M059J (cell line): ENCODE measurements around the gene ENPEP. TPM values are rescaled to one million over a fixed set of nuclear protein-coding genes. Genes with fewer than 3 reads are reported as not detected.
"Not testable (repeated sequence)": the region's sequence is repeated elsewhere in the genome, so short reads cannot be mapped to it uniquely, and the experiment has no call there.

Experiments
- DNase-seq: peaks from one replicate; pipeline ENCODE4 v3.0.0-alpha.2; 2012; ENCODE audit warnings: low read depth
- total RNA-seq: library from RNA; depleted of rRNA; stranded (reverse); fragments of >200 nt; shearing (Covaris generic); gene quantifications from 2 replicates; pipeline ENCODE4 v1.2.3, GENCODE V29; 2014

The ENPEP gene
- total RNA-seq, 1 experiment from 2014 or later = 0.17 TPM

DNA sequence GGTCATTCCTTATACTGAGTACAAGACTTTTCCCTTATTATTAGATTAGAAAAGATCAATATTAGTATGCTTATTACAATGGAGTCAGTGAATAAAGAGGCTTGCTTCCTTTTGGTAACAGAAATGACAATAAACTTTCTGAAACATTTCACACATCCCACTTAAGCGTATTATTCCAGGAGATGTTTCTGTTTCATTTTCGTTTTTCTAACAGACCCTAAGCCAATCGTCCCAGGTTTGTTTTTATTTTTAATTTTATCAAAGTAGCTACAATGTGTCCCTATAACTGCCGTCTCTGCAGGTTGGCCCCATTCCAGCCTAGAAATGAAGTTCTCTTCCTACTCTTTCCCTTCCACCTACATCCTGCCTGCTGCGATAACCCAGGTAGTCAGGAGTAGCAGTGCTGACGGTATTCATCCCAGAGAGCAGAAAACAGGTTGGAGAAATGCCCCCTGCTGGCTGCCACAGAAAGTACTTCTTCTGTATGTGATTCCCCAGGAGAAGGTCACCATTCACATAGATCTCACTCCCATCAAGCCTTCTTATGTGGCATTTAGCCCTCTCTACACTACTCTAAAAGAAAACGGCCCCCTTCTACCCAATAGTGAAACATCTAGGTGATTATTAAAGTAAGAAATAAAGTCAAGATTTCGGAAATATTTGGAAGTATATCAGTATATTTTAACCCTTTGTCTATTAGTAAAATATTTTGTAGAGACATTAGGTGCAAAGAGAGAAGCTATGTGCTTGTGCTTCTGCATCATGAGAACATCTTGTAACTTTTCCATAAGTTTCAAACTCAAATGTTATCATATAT, 40.4 kb downstream of the ENPEP start:
- DNase-seq = peak; percentile 81

GRCh38 chr4:110518889-110519490, 43.0 kb downstream of the ENPEP start:
- peak; percentile 31 for DNase-seq

- DNase-seq = no peak
Observed at GRCh38 chr4:110520886-110521285, 44.9 kb downstream of the ENPEP start.

GRCh38 chr4:110526589-110526988, 50.6 kb downstream of the ENPEP start:
- DNase-seq = no peak

GRCh38 chr4:110527156-110527555, 51.2 kb downstream of the ENPEP start:
- no peak for DNase-seq

DNA sequence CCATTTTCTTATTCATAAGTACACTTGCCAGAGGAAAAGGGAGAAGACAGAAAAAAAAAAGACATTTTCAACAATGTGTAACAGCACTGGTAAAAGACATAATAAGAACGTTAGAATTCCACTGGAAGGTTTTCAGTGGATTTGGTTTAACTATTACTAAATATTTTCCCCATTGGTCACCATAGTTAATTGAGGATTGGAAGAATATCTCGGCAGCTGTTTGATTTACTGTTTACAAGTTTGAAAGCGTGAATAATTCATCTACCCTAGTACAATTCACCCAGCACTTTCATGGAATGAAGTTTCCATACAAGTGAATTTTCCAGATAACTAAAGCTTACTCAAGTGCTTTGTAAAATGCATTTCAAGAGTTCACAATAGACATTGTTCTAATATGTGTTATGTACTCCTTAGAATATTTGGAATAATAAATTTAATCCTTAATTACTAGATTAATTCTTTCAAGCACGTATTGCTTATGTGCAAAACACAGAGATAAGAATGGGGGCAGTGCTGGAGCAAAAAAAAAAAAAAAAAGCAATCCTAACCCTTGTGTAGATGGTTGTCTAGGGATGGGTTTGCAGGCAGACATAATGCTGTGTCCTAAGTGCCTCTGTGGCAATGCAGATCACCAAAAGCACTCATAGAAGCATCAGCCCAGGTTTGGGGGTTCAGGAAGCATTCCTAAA, 57.1 kb downstream of the ENPEP start:
- DNase-seq = peak; percentile 45

DNA sequence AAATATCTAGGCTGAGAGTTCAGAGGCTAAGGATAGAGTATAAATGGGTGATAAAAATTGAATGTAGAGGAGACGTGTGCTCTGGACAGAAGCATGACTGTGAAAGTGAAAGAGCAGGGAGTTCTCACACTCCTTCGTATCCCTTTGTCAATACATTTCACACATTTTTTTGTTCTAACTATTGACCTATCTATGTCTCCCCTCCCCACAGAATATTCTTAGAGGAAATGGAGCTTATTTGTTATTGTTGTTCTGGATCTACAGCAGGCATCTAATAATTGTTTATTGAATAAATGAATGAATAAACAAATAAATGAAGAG, 57.6 kb downstream of the ENPEP start:
- DNase-seq = no peak

DNA sequence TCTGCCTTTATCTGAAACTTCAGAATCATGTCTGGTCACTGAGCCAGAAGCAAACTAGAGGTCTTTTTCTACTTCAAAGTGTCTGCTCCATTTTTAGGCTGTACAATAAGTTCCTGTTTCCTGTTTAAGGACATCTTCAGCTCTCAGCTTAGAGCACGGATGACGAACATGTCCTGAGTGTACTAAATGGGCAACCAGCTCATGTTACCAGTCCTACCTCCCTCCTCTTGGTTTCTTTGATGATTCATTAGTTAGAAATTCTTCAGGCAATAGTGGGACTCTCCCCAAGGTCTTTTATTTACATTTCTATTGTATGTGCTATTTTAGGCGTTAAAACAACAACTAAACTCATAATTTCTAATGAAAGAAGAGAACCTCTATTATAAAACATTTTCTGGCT, 58.0 kb downstream of the ENPEP start:
- peak; percentile 96 for DNase-seq

DNA sequence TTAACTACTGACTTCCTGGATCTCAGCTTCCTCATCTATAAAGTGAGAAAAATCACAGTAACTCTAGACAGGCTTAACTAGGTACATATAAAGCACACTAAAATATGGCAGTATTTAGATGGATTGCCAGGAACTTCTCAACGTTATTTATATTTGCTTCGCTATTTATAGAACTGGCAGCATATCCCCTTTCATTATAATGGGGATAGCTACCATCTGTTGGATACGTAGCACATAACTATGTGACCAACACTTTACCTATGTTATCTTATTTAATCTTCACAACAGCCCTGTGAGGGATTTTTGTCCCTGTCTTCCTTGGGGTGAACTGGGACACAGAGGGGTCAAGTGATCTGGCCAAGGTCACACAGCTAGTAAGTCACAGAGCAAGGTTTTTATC, 64.6 kb downstream of the ENPEP start:
- DNase-seq = no peak

- DNase-seq = peak; percentile 81
Observed at GRCh38 chr4:110540982-110541451, 65.1 kb downstream of the ENPEP start.

DNA sequence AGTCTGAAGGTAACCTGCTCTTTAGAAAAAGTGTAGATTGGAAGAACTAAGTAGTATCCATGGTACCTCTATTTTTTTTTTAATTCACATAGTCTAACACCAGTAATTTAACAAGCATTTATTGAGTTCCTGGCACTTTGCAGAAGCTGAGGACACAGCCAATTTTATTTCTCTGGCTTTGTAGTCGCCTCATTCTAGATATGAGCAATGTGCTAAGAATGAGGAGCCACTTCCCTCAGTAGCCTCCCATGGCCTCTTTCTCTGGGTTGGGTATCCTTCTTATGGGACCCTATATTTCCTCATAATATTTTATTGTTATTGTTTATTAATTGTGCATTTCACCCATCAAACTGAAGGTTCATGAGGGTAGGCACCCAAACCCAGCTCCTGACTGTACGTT, 67.6 kb downstream of the ENPEP start:
- peak; percentile 5 for DNase-seq

DNA sequence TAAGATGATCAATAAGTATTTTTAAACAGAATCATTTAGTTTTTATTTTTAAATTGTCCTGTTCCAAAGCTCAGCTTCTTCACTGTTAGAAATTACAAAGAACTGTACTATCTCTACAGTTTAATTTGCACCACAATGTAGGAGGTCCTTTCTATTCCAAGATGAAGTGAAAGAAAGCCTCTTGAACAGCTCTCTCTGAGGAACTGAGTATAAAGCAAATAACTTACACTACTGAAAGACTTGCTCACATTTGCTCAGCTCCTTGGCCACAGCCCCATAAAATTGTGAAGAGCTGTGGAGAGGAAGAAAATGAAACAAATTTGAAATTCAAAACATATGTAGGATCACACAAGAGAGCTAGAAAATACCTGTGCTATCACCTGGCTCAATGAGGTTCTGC, 68.6 kb downstream of the ENPEP start:
- DNase-seq = no peak

DNA sequence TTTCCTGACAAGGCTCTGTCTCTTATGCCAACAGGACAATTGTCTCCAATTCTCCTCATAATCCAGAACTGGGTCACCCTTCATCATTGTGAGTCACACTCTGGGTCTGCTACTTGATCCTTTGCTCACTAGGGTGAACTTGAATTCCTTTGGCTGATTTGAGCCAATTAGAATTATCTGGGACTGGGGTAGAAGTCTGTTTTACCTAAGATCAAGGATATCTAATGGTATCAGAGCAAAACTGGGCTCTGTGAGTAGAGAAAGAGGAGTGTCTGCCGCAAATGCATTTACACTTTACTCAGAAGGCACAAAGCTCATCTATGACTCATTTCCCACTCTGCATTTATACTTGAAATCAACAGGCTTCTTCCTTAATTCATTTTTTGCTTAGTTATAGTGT, 74.3 kb downstream of the ENPEP start:
- DNase-seq = peak; percentile 62

- DNase-seq = no peak
Observed at GRCh38 chr4:110553197-110553596, 77.2 kb downstream of the ENPEP start.

DNA sequence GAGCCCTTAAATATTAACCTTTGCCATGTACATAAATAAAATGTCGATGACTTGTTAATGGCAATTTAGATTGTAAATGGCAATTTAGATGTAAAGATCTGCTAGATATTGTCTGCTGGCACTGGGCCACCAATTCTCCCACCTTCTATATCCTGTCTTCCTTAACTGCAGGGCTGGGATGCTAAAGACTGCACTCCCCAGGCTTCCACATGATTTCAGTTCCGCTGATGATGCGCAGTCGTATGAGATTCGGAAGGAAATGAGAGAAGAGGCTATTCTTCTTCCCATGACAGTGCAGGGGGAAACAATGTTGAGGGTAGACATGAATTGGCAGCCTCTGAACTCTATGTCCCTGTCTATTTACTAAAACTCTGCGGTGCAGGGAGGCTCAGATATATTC, 91.3 kb downstream of the ENPEP start:
- no peak for DNase-seq

- DNase-seq = not testable (repeated sequence)
Observed at GRCh38 chr4:110576696-110577095, 100.7 kb downstream of the ENPEP start.

GRCh38 chr4:110586131-110586850, 110.3 kb downstream of the ENPEP start:
- DNase-seq = peak; percentile 71

DNA sequence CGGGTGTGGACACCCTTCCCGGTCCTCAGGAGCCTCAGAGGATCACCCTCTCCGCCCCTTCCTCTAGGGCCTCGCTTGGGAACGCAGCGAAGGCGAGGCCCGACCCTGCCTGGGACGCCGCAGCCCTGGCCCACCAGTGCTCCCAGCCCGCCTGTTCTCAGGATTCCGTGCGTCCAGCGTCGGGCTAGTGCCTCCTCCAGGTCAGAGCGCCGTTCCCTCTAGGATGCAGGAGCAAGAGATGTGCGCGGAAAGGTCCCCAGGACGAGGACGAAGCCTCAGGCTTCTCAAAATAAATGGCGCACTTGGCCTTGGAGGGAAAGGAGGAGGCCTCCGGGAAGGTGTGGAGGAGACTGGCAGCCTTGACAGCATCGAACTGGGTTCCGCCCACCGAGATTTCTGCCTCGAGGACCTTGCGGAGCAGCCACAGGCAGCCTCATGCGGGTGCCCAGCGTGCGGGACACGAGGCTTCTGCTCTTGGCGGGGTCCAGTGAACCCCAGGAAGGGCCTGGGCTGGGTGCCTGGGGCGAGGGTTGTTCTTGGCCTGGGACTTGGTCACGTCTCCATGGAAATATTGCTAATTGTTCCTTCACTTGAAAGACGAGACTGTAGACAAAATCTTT, 111.8 kb downstream of the ENPEP start:
- DNase-seq = no peak

DNA sequence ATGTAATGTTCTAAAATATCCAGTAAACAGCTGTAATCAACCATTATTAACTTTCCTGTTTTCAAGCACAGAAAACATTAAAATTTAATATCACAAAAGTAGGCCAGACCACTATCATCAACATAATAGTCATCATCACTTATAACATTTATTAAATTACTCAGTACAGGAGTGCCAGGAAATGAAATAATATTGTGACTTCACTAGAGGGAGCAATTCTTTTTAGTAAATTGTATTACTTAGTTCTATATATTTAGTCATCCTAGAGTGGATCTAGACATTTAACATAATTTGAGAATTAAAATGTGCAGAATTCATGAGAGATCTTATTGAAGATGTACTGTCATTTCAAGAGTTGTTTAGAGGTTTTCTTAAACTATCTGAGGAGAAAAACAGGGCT, 113.3 kb downstream of the ENPEP start:
- peak; percentile 11 for DNase-seq

DNA sequence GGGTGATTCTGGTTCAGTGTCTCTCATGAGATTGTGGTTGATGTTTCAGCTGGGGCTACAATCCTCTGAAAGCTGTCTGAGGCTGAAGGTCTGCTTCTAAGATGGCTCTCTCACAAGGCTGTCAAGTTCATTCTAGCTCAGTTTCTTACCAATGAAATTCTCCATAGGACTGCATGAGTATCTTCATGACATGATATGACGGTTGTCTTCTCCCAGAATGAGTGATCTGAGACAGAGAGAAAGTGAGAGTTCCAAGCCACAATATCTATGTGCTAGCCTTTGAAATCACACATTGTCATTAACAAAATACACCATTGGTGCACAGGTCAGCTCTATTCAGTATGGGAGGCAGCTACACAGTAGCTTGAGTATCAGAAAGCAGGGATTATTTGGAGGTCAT, 119.6 kb downstream of the ENPEP start:
- DNase-seq = no peak

DNA sequence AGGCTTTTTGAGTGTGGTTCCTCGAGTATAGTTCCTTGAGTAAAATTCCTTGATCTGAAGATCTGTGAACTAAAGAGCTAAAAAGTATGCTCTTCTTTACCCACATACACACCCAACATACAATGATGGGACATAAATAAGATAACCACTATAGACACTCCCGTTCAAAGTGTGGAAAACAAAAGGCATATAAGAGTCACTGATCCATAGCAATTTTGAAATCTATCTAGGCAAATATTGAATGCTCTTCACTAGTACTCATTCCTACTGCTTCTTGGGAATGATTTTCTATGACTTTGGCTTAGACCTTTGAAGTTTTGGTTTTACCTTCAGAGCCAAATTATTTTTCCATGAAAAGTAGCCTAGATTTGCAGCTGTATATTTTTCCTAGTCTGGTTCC, 120.5 kb downstream of the ENPEP start:
- no peak for DNase-seq

DNA sequence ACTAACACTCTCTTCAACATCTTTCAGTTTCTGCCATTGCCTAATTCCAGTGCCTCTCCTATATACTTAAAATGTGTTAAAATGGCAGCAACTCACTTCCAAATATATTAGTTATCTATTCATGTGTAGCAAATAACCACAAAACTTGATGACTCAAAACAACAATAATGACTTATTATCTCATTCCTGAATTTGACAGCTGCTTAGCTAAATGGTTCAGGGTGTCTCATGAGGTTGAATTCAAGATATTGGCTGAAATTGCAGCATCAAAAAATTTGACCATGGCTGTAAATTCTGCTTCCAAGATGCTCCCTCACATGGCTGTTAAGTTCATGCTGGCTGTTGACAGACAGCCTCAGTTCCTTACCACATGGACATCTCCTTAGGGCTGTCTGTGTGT, 121.6 kb downstream of the ENPEP start:
- peak; percentile 13 for DNase-seq
